Small intestine (tissue), 7 donors: ENCODE measurements around the gene SHC1. TPM values are rescaled to one million over a fixed set of nuclear protein-coding genes. Genes with fewer than 3 reads are reported as not detected.

Experiments
- DNase-seq, 2 donors: peaks; one replicate each; pipeline versions ENCODE4 v3.0.0 to v3.0.0-alpha.2; 2013
- FAIRE-seq: peaks from 2 replicates; lab custom pipeline; 2012; peaks lifted over from hg19 to GRCh38; lab: Jason Lieb, UNC
- H3K27ac ChIP-seq, 3 donors: one replicate each; pipeline ENCODE4 v1.5.1; 2013; ENCODE audit warnings: low read length in 2 of 3, mild to moderate bottlenecking in 2 of 3, control low read depth in 1 of 3, inconsistent platforms in 1 of 3, low read depth in 1 of 3, moderate library complexity in 1 of 3
- H3K27me3 ChIP-seq, 3 donors: one replicate each; pipeline ENCODE4 v1.6.1; 2013; ENCODE audit warnings: low read length in 3 of 3, inconsistent platforms in 1 of 3; ENCODE audit not compliant: control insufficient read depth in 3 of 3, insufficient read depth in 3 of 3
- H3K36me3 ChIP-seq, 3 donors: one replicate each; pipeline ENCODE4 v1.6.1; 2013; ENCODE audit warnings: low read length in 3 of 3, inconsistent platforms in 1 of 3, low read depth in 1 of 3, mild to moderate bottlenecking in 1 of 3, moderate library complexity in 1 of 3; ENCODE audit not compliant: control insufficient read depth in 3 of 3, insufficient read depth in 2 of 3
- H3K4me1 ChIP-seq, 3 donors: one replicate each; pipeline ENCODE4 v1.6.1; 2013; ENCODE audit warnings: low read length in 2 of 3, inconsistent platforms in 1 of 3, low read depth in 1 of 3, mild to moderate bottlenecking in 1 of 3, moderate library complexity in 1 of 3; ENCODE audit not compliant: control insufficient read depth in 3 of 3, insufficient read depth in 2 of 3
- H3K4me3 ChIP-seq, 3 donors: one replicate each; pipeline ENCODE4 v1.5.1; 2013; ENCODE audit warnings: low read length in 3 of 3, control low read depth in 1 of 3, inconsistent platforms in 1 of 3, low read depth in 1 of 3, mild to moderate bottlenecking in 1 of 3, moderate library complexity in 1 of 3
- H3K9me3 ChIP-seq, 2 donors: one replicate each; pipeline ENCODE4 v1.6.1; 2013; ENCODE audit warnings: low read depth in 1 of 2, low read length in 1 of 2; ENCODE audit not compliant: control insufficient read depth in 2 of 2, insufficient read depth in 1 of 2
- WGBS, 3 donors: extraction: QIAGEN DNeasy Blood & Tissue Kit; methylation state at CpG; one replicate each; pipeline ENCODE4 v1.1.7; 2013; 5-methylcytosine and 5-hydroxymethylcytosine counted together
- polyA plus RNA-seq, 4 donors: library from polyadenylated mRNA; stranded (reverse) in 3 of 4; unstranded in 1 of 4; fragments of 200-250 nt in 3 of 4; fragments of 120-200 nt in 1 of 4; gene quantifications; one replicate each; pipeline versions ENCODE4 v1.2.1 to v1.2.3, GENCODE V29; 2013
- donor health status: healthy with polysubstance abuse.
- donor health status: control.
- donor health status: control.
- donor health status: Bipolar disorder and iron deficiency.
- donor health status: healthy.

SHC1 gene
- polyA plus RNA-seq, 4 donors, result 59.7 to 84.8 (median 66.7) TPM

DNA sequence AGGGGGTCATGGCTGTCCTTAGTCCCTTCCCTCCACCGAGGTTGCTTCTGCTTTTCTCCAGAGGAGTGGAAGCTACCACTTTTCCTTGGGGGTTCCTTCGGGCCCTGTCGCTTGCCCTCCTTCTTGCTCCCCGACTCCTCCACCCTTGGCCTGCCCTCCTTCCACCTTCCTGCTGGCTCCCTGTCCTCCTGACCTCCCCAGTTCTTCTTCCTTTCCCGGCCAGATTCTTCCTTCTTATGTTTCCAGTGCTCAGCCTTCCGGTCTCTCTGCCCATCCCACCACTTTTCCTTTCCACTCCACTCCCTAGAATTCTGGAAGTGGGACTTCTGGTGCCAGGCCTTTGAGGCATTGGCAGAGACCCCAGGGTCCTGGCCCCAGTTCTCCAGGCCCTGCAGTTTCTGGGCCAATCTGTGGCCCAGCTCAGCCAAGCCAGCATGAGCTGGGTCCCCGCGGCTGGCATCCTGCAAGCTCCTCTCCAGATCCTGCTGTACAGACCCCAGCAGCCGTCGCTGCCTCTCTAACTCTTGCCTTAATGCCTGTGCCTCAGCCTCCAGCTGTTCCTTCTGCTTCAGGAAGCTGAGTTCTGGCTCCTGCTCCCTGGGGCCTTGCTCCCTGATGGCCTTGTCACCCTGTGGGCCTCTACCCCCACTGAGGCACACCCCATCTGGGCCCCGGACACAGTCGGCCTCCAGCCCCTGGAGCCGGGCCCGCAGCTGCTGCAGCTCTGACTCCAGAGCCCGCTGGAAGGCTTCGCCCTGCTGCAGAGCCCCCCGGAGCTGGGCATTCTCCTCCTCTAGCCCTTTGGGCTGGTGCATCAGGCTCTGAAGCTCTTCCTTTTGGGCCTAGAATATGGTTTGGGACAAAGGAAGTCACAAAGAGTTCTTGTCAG, 24.3 kb downstream of the SHC1 start:
- Histone ChIP-seq H3K9me3 (no peaks in the 10 kb centered on the region), H3K4me1 (peaks cover 4 to 31% (median 11%) of the 10 kb centered on the region in 3 donors), H3K4me3 (no peak overlapping the region), H3K27ac (peak overlapping the region in 1 of 3 donors; percentile 13), H3K36me3 (peaks cover 7 to 53% (median 8%) of the 10 kb centered on the region in 3 donors), H3K27me3 (no peaks in the 10 kb centered on the region)
- FAIRE-seq (no peak), DNase-seq (no peak)
- 83 to 89% (median 88%) methylated on average over 17 of the region's 17 CpGs for WGBS, 3 donors

DNA sequence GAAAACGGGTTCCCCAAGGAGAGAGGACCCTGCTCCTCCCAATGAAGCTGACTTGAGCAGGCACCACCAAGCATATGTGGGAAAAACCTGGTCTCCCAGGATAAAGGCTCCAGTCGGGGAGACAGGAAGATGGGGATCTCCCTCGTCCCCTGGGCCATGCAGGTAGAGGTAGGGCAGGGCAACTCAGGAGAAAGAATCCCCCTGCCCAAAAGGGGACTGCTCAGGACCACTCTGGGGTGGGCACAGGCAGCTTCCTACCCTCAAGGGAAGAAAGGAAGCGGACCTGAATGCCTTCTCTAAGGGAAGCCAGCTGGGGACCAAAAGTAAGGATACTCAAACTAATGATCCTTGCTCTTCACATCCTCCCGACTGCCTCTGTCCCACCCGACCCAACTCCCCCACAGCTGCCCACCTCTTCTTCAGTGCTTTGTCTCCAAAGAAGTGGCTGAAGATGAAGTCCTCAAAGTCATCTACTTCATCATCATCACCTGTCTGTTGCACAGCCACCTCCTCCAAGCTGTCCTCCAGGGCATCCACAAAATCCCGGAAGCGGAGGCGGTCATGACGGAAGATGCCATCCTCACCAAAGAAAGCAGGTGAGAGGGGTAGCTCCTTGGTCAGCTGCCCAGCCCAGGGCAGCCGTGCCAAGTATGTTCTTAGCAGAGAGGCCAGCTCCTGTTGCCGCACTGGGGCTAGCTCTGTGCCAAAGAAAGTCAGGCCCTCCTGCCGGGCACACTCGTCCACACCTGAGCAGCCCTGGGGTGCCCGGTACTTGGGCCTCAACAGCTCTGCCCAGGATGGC, 25.2 kb downstream of the SHC1 start:
- DNase-seq (no peak), FAIRE-seq (no peak)
- no peak overlapping the region for H3K4me3 ChIP-seq
- H3K9me3 ChIP-seq, result no peaks in the 10 kb centered on the region
- H3K36me3 ChIP-seq, result peaks cover 3 to 44% (median 7%) of the 10 kb centered on the region in 3 donors
- peak overlapping the region in 2 of 3 donors; percentile 78 to 83 for H3K27ac ChIP-seq
- H3K27me3 ChIP-seq, result no peaks in the 10 kb centered on the region
- WGBS, 3 donors, result 71 to 83% (median 76%) methylated on average over 15 of the region's 15 CpGs
- peaks cover 4 to 38% (median 11%) of the 10 kb centered on the region in 3 donors for H3K4me1 ChIP-seq

DNA sequence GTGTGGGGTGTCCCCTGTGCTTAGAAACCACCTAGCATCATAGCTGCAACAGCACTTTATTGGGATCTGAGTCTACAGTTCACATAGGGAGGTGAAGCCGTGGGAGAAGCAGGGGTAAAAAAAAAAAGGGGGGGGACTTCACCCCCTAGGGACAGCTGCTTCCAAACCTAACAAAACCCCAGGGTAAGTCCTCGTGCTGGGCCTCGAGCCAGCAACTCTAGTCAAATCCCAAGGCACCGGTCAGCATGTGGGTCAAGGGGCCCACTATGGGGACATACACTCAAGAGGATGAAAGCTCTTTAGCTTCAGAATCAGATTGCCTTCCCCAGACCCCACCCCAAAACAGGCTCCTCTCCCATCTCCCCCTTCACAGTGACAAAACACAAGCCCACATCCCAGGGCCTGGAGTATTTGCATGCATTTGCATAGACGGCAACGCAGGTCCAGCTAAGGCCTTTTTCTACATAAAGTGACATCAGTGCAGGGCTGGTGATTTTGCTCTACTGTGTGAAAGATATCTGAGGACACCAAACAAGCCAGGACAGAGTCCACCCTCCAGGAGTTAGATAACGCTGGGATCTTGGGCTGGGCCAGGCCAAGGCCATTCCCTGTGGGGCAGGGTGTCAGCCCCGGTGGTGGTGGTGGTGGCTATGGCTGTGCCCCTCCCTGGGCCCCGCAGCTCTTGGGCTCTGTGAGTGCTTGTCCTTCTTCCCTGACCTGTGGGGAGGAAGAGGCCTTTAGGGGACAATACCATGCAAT, 26.0 kb downstream of the SHC1 start:
- H3K36me3 ChIP-seq, result peaks cover 3 to 41% (median 7%) of the 10 kb centered on the region in 3 donors
- no peaks in the 10 kb centered on the region for H3K27me3 ChIP-seq
- FAIRE-seq (no peak), DNase-seq (peak; percentile 89 to 93)
- no peaks in the 10 kb centered on the region for H3K9me3 ChIP-seq
- no peak overlapping the region for H3K4me3 ChIP-seq
- 16 to 43% (median 23%) methylated on average over 9 of the region's 9 CpGs for WGBS, 3 donors
- H3K4me1 ChIP-seq, result peaks cover 4 to 40% (median 14%) of the 10 kb centered on the region in 3 donors
- peak overlapping the region; percentile 34 to 83 (median 78) for H3K27ac ChIP-seq

DNA sequence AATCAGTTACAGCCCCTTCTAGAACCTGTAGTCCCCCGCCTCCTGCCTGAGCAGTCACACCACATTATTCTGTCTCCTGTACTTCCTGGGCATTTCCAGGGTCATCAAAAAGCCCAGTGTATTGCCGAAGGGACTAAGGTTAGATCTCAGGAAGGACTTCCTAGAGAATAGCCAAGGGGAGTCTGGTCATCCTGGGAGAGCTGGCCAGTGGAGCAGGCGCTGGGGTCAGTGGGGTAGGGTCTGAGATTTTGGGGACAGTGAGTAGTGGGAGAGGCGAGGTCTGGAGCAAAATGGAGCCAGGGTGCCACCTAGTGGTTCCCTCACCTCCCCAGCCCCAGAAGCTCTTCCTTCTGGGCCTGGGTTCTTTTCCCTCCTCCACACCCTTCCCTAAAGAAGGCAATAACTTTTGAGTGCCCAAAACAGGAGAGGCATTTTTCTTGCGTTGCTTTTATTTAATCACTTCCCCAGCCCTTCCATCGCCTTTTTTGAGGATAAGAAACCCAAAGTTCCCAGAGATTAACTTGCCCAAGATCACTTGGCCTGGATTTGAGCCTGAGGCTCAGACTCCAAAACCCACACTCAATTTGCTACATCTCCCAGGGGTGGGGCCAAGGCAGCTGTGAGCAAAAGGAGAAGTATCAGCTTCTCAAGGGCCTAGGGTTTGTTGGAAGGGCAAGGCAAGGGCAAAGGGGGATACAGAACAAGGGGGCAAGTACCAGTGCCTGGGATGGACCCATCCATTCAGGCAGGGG, 26.7 kb downstream of the SHC1 start:
- Histone ChIP-seq H3K27ac (peak overlapping the region; percentile 38 to 83 (median 78)), H3K4me1 (peaks cover 4 to 40% (median 17%) of the 10 kb centered on the region in 3 donors), H3K27me3 (no peaks in the 10 kb centered on the region), H3K4me3 (no peak overlapping the region), H3K36me3 (peaks cover 3 to 41% (median 7%) of the 10 kb centered on the region in 3 donors), H3K9me3 (no peaks in the 10 kb centered on the region)
- DNase-seq (peak; percentile 57 to 63), FAIRE-seq (no peak)
- 26 to 33% (median 28%) methylated on average over 6 of the region's 6 CpGs for WGBS, 3 donors

DNA sequence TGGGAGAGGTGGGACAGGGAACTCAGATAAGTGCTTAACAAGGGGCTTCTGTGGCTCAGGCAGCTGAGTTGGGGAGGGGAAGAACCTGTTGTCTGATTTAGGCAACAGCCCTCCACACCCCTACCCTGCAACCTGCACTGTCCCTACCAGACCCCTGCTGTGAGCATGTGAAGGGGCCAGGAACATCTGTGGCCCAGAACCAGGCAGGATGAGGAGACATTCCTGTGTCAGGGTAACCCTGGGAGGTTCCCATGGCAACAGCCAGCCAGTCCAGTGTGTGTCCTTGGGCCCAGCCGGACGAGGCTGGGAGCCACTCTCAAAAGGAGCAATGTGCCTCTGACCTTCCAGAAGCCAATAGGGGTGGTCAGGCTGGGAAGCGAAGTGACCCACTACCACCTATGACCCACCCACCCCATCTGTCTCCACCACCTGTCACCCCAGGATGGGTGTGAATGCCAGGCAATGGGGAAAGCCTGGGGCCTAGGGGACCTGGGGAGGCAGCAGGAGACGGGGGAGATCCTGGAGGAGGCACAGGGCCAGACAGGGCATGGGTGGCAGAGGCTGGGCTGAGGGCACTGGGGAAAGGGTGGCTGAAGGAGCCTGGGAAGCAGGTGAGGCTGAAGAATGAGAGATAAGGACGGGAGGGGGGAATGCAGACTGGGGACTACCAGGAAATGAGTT, 29.1 kb downstream of the SHC1 start:
- no peaks in the 10 kb centered on the region for H3K27me3 ChIP-seq
- peaks cover 0 to 21% (median 6%) of the 10 kb centered on the region in 3 donors for H3K36me3 ChIP-seq
- H3K9me3 ChIP-seq, result no peaks in the 10 kb centered on the region
- no peak for DNase-seq
- H3K4me1 ChIP-seq, result peaks cover 4 to 50% (median 20%) of the 10 kb centered on the region in 3 donors
- no peak overlapping the region for H3K4me3 ChIP-seq
- no peak for FAIRE-seq
- peak overlapping the region in 2 of 3 donors; percentile 22 to 78 for H3K27ac ChIP-seq
- WGBS, 3 donors, result 37 to 59% (median 42%) methylated on average over 5 of the region's 5 CpGs

DNA sequence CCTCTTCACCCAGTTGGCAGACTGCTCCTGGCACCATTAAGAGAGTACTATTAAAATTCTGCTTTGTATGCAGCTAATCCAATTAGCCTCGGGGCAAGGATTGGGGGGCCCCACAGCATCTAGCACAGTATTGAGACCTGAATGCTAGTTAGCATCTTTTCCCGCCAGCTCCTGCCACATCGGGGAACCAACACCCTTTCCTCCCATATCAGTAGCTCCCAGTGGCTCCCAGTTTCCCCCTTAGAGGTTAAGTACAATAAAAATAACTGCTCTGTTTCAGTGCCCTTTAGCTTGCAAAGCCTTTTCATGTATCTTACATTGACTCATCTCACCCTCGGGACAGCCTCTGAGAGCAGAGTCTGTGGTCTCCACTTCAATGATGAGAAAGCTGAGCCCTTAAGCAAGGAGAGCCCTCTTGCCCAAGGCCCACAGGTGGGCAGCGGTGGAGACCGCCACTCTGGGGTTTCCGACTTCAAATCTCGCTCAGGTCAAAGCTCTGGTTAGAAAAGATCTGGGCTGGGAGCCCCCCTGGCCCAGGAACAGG, 29.8 kb downstream of the SHC1 start:
- H3K27ac ChIP-seq, result peak overlapping the region in 1 of 3 donors; percentile 30
- H3K4me3 ChIP-seq, result no peak overlapping the region
- DNase-seq (no peak), FAIRE-seq (no peak)
- H3K27me3 ChIP-seq, result no peaks in the 10 kb centered on the region
- peaks cover 4 to 49% (median 20%) of the 10 kb centered on the region in 3 donors for H3K4me1 ChIP-seq
- H3K9me3 ChIP-seq, result no peaks in the 10 kb centered on the region
- peaks cover 0 to 14% (median 0%) of the 10 kb centered on the region in 3 donors for H3K36me3 ChIP-seq
- WGBS, 3 donors, result 47 to 63% (median 58%) methylated on average over 8 of the region's 8 CpGs

DNA sequence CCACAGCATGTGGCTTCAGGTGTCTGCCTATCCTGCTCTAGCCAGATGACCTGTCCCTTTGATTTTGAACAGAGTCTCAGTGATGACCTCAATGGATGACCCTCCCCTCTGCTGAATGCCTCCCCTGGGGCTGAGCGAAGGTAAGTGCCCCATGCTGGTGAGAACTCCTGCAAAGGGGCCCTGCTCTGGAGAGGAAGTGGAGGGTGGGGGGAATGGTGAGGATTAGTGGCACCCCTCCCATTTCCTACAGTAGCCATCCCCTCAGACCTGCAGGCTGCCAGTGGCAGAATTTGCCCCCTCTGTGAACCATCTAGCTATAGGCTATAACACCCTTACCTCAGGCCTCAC, 30.4 kb downstream of the SHC1 start:
- FAIRE-seq, result no peak
- no peak overlapping the region for H3K4me3 ChIP-seq
- DNase-seq, result no peak
- H3K27ac ChIP-seq, result peak overlapping the region in 1 of 3 donors; percentile 30
- peaks cover 0 to 8% (median 0%) of the 10 kb centered on the region in 3 donors for H3K36me3 ChIP-seq
- H3K9me3 ChIP-seq, result no peaks in the 10 kb centered on the region
- WGBS, 3 donors, result 81 to 100% (median 85%) methylated on average over 1 of the region's 1 CpG
- peaks cover 4 to 47% (median 20%) of the 10 kb centered on the region in 3 donors for H3K4me1 ChIP-seq
- no peaks in the 10 kb centered on the region for H3K27me3 ChIP-seq
